Breast epithelium (tissue), 4 donors: ENCODE data around the gene ROR2. TPM values are rescaled to one million over a fixed set of nuclear protein-coding genes. Genes with fewer than 3 reads are reported as not detected.

Experiments used
- DNase-seq, 2 donors: peaks; one replicate each; pipeline ENCODE4 v3.0.0-alpha.2; 2019; ENCODE audit warnings: low spot score in 2 of 2
- H3K27ac ChIP-seq, 2 donors: fragments of 200-600 bp; sonication (generic) in 1 of 2; one replicate each; pipeline ENCODE4 v1.5.1; 2016 to 2019; ENCODE audit warnings: mild to moderate bottlenecking in 1 of 2
- H3K27me3 ChIP-seq, 2 donors: fragments of 200-600 bp; sonication (generic) in 1 of 2; one replicate each; pipeline versions ENCODE4 v1.5.1 to v1.6.0; 2017 to 2019; ENCODE audit warnings: control low read depth in 1 of 2, mild to moderate bottlenecking in 1 of 2
- H3K36me3 ChIP-seq: fragments of 200-600 bp; one replicate; pipeline ENCODE4 v1.5.1; 2019
- H3K4me1 ChIP-seq, 2 donors: fragments of 200-600 bp; sonication (generic); one replicate each; pipeline ENCODE4 v1.5.1; 2016 to 2019; ENCODE audit warnings: control low read depth in 1 of 2
- H3K4me3 ChIP-seq, 3 donors: fragments of 200-600 bp; sonication (generic); 1 replicate in 2 of 3; 2 replicates in 1 of 3; pipeline ENCODE4 v1.5.1; 2016 to 2019; ENCODE audit warnings: mild to moderate bottlenecking in 3 of 3, moderate library complexity in 2 of 3
- H3K9me3 ChIP-seq, 2 donors: fragments of 200-600 bp; sonication (generic) in 1 of 2; one replicate each; pipeline ENCODE4 v1.5.1; 2016 to 2019; ENCODE audit warnings: control low read depth in 1 of 2
- POLR2A ChIP-seq: fragments of 450-650 bp; IDR thresholded peaks from one replicate; pipeline ENCODE4 v1.6.1; 2016; ENCODE audit warnings: antibody characterized with exemption, mild to moderate bottlenecking, moderate library complexity
- POLR2AphosphoS5 ChIP-seq, 3 donors: sonication (generic); formaldehyde crosslinking; IDR thresholded peaks; one replicate each; pipeline ENCODE4 v1.6.1; 2017; ENCODE audit warnings: antibody characterized with exemption in 3 of 3
- intact Hi-C: fragments of 100-400 bp; cut with DNase I; formaldehyde crosslinking; loops from one replicate; pipeline ENCODE4 v1.15.1; 2023; ENCODE audit warnings: low total_unique reads
- total RNA-seq, 3 donors: library from RNA; depleted of rRNA; stranded (reverse); fragments of >200 nt; gene quantifications; one replicate each; pipeline ENCODE4 v1.1.0, GENCODE V29; 2016
- TF ChIP-seq, protein P1 (sequence below), 3 donors: fragments of 450-650 bp; IDR thresholded peaks; one replicate each; pipeline ENCODE4 v1.5.1; 2016 to 2017; ENCODE audit warnings: antibody characterized with exemption in 3 of 3, mild to moderate bottlenecking in 3 of 3, moderate library complexity in 3 of 3

ROR2 gene
- total RNA-seq, 3 donors from 2014 or later: 2.1 to 25.6 (median 10.2) TPM

GRCh38 chr9:91848146-91848545 lies 101.9 kb downstream of the ROR2 start:
- Histone ChIP-seq H3K9me3 (no peaks in the 10 kb centered on the region), H3K4me1 (no peaks in the 10 kb centered on the region), H3K27me3 (no peaks in the 10 kb centered on the region), H3K4me3 (no peak overlapping the region), H3K36me3 (no peaks in the 10 kb centered on the region), H3K27ac (peak overlapping the region; percentile 1 to 53)
- TF ChIP-seq POLR2AphosphoS5 (IDR thresholded peaks at IDR 0.05) (no peak), POLR2A (no peak)
- TF ChIP-seq, protein P1, sequence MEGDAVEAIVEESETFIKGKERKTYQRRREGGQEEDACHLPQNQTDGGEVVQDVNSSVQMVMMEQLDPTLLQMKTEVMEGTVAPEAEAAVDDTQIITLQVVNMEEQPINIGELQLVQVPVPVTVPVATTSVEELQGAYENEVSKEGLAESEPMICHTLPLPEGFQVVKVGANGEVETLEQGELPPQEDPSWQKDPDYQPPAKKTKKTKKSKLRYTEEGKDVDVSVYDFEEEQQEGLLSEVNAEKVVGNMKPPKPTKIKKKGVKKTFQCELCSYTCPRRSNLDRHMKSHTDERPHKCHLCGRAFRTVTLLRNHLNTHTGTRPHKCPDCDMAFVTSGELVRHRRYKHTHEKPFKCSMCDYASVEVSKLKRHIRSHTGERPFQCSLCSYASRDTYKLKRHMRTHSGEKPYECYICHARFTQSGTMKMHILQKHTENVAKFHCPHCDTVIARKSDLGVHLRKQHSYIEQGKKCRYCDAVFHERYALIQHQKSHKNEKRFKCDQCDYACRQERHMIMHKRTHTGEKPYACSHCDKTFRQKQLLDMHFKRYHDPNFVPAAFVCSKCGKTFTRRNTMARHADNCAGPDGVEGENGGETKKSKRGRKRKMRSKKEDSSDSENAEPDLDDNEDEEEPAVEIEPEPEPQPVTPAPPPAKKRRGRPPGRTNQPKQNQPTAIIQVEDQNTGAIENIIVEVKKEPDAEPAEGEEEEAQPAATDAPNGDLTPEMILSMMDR (IDR thresholded peaks at IDR 0.05): no peak
- intact Hi-C loops: no loop called here
- DNase-seq: no peak

DNA sequence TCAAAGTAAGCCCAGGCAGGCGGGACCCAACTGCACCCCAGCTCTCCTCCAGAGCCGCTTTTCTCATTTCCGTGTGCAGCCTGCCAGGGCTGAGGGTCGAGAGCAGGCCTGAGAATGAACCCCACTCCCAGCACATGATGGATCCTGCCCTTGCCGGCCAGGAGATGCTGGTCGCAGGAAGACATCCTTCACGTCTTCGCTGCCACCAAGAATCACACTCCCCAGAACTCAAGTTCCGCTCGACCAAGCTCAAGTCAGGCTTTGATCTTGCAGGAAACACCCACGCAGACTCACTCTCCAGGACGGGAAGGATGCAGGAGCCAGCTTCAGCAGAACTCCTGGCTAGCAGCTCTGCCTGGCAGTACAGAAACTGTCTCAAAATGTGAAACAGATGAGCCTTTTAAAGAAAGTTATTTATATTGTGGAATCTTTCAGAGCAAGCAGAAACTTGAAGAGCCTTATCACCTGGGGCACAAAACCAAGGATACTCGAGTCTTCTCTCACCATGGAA lies 102.4 kb downstream of the ROR2 start:
- peak in 1 of 2 donors; percentile 53 for DNase-seq
- no peaks in the 10 kb centered on the region for H3K9me3 ChIP-seq
- H3K4me3 ChIP-seq: no peak overlapping the region
- no peaks in the 10 kb centered on the region for H3K4me1 ChIP-seq
- TF ChIP-seq POLR2AphosphoS5 (IDR thresholded peaks at IDR 0.05): no peak
- TF ChIP-seq POLR2A: no peak
- TF ChIP-seq, protein P1 (IDR thresholded peaks at IDR 0.05): no peak
- no peaks in the 10 kb centered on the region for H3K27me3 ChIP-seq
- H3K27ac ChIP-seq: peak overlapping the region in 1 of 2 donors; percentile 53
- intact Hi-C loops: no loop called here
- H3K36me3 ChIP-seq: no peaks in the 10 kb centered on the region

GRCh38 chr9:91845879-91846278 lies 104.1 kb downstream of the ROR2 start:
- Histone ChIP-seq H3K4me3 (no peak overlapping the region), H3K4me1 (no peaks in the 10 kb centered on the region), H3K27ac (no peak overlapping the region), H3K9me3 (no peaks in the 10 kb centered on the region), H3K36me3 (no peaks in the 10 kb centered on the region), H3K27me3 (no peaks in the 10 kb centered on the region)
- intact Hi-C loops: no loop called here
- TF ChIP-seq POLR2A (no peak), POLR2AphosphoS5 (IDR thresholded peaks at IDR 0.05) (no peak)
- TF ChIP-seq, protein P1 (IDR thresholded peaks at IDR 0.05): no peak
- no peak for DNase-seq

DNA sequence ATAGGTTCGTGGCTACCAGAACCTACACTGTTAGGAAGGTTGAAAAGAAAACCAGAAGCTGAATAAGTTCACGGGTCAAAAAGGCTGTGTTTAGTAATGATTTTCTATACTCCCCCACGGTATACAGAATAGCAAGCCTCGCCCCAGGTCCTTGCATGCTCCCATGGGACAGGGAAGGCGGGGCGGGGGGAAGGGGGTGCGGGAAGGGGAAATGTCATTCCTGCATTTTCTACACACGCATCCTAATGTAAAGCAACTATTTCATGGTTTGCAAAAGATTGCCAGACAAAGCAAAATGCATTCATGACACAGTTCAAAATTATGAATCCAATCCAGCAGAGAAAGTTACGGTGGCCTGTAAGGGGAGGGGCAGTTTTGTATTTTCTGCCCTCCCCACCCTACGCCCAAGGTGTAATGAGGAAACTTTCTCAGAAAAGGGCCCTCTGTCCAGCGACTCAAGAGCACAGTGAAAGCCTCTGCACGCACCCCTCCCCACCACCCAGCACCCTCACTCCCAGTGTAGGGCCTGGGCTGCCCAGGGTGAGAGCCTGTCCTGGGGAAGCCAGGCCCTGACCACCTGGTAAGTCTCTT lies 105.2 kb downstream of the ROR2 start:
- no peak overlapping the region for H3K4me3 ChIP-seq
- intact Hi-C loops: no loop called here
- H3K9me3 ChIP-seq: no peaks in the 10 kb centered on the region
- H3K36me3 ChIP-seq: no peaks in the 10 kb centered on the region
- TF ChIP-seq POLR2AphosphoS5 (IDR thresholded peaks at IDR 0.05): no peak
- TF ChIP-seq, protein P1 (IDR thresholded peaks at IDR 0.05): no peak
- TF ChIP-seq POLR2A: no peak
- peak overlapping the region in 1 of 2 donors; percentile 43 for H3K27ac ChIP-seq
- no peaks in the 10 kb centered on the region for H3K27me3 ChIP-seq
- no peak for DNase-seq
- H3K4me1 ChIP-seq: no peaks in the 10 kb centered on the region

DNA sequence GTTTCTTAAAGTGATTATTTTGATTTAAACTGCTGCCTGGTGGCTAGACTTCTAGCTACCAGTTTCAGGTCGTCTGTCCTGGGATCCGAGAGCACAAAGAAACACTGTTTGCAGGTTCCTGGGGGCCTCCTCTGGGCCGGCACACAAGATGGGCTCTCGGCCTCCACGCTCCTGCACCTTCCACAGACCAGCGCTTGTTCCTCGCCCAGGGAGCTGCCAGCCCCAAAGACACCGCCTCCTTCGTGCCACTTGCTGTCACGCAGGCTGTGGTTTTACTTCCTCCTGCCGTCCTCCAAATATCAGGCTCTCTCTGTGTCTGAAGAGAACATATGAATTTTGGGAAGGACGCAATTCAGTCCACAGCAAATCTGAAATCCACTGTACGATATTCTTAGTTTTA lies 105.8 kb downstream of the ROR2 start:
- TF ChIP-seq, protein P1 (IDR thresholded peaks at IDR 0.05): no peak
- TF ChIP-seq POLR2A: no peak
- no peak for TF ChIP-seq POLR2AphosphoS5 (IDR thresholded peaks at IDR 0.05)
- peak in 1 of 2 donors; percentile 41 for DNase-seq
- H3K9me3 ChIP-seq: no peaks in the 10 kb centered on the region
- peak overlapping the region; percentile 25 to 43 for H3K27ac ChIP-seq
- no peaks in the 10 kb centered on the region for H3K36me3 ChIP-seq
- H3K4me1 ChIP-seq: no peaks in the 10 kb centered on the region
- no peaks in the 10 kb centered on the region for H3K27me3 ChIP-seq
- intact Hi-C loops: no loop called here
- peak overlapping the region in 1 of 3 donors; percentile 41 for H3K4me3 ChIP-seq
